LNCAP (cell line): Measurements from ENCODE around the gene MED7.

ENCODE experiments used
- CTCF ChIP-seq: fragments of 450-650 bp; IDR thresholded peaks from 2 replicates; pipeline ENCODE4 v1.5.1; 2017; ENCODE audit warnings: mild to moderate bottlenecking

The MED7 gene

DNA sequence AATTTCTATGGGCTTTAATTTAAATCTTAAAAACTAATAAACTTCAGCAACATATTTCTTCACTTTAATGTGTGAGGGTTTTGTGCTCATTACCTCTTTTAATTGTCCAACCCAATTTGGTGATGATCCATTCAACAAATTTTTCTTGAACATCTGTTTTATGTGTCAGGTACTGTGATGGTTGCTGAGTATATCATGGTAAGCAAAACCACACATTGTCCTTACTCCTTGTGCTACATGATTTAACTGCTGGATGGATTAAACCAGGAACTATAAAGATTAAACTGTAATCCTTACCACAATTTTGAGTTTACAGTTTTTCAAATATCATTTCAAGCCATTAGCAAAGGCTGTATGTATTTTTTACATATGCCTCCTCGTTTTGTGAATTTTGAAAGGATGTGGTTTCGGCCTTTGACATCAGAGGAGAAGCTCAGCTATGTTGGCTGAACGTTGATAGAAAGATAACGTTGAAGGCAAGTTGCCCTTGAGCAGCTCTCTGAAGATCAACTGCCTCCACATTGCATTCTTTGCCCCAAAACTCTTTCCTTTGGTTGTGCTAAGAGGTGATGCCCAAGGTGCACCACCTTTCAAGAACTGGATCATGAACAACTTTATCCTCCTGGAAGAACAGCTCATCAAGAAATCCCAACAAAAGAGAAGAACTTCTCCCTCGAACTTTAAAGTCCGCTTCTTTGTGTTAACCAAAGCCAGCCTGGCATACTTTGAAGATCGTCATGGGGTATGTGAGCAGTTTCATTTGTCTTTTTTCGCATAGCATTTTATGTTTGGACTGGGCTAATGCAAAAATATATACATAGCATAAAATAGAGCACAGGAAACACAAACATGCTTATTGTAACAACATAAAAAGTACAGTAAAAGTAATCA is 38.0 kb upstream of the MED7 start, which contains the start of gene ITK:
Gene ITK (plus strand): TSS at position 467 of the 891 bp plus-strand sequence. CDS start 138 bp downstream, at position 605.
- TF ChIP-seq CTCF: no peak

- no peak for TF ChIP-seq CTCF
Observed at GRCh38 chr5:157178966-157179365, 36.3 kb upstream of the MED7 start.

DNA sequence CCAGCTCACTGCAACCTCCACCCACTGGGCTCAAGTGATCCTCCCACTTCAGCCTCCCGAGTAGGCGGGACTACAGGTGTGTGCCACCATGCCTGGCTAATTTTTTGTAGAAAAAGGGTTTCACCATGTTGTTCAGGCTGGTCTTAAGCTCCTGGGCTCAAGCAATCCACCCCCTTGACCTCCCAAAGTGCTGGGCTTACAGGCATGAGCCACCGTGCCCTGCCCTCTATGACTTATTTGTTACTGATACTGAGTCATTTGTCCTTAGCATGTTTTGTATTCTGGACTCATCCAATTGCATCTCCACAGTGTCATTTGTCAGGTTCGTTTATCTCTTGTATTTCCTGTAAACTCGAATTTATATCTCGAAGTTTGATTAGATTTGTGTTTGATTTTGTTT is 35.3 kb upstream of the MED7 start:
- TF ChIP-seq CTCF: no peak

DNA sequence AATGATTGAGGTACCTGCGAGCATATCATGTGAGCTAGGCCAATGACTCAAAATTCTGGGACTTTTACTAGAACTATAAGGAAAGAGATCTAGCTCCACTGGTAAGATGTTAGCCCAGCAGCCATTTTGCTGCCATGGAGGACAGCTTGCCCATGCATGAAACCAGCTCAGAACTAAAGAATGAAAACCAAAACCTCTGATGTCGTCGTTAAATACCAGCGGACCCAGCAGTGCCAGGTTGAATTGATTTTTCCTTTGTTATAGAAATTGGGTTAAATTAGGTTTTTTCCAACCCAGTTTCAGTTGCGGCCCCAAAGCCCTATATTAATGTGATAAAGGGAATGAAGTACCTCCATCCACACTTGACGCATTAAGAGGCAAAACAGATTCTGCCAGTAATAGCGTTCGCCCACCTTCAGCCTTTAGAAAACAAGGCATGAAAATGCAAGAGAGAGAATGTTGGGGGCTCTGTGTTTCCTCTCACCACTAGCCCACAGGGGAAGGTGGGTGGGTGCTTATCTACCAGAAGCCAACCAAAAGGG is 32.5 kb upstream of the MED7 start:
- no peak for TF ChIP-seq CTCF

- no peak for TF ChIP-seq CTCF
Observed at GRCh38 chr5:157172403-157172802, 29.7 kb upstream of the MED7 start.

DNA sequence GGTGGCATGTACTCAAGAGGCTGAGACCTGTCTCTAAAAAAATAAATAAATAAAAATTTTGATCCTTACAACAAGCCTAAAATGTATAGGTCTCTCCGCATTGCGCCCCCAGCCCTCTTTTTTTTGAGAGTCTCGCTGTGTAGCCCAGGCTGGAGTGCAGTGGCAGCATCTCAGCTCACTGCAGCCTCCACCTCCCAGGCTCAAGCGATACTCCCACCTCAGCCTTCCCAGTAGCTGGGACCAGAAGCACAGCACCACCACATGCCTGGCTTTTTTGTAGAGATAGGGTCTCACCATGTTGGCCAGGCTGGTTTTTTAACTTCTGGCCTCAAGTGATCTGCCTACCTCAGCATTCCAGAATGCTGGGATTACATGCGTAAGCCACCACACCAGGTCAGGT is 25.6 kb upstream of the MED7 start:
- TF ChIP-seq CTCF: no peak

DNA sequence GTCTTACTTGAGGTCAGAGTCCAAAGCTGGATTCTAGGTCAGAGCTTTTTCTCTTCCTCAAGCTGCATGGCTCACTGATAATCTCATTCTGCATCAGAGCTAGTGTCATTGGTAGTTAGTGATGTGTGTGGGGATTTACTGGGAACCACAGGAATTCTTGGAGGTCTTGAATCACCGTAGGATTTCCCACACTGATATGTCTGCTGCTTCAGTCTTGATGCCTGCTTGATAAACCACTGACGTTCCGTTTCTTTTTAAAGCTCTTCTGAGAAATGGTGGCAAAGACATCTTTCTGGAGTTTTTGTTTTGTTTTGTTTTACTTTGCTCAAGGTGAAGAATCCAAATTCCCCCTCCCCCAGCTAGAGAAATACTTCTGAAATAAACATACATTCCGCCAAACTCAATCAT is 24.6 kb upstream of the MED7 start:
- TF ChIP-seq CTCF: no peak
